Suprapubic skin (tissue), 4 donors: ENCODE measurements around the gene SLC39A10. TPM values are rescaled to one million over a fixed set of nuclear protein-coding genes. Genes with fewer than 3 reads are reported as not detected.

Experiments
- DNase-seq, 2 donors: peaks; one replicate each; pipeline ENCODE4 v3.0.0-alpha.2; 2019; ENCODE audit warnings: low spot score in 2 of 2
- H3K27ac ChIP-seq: fragments of 200-600 bp; sonication (generic); one replicate; pipeline ENCODE4 v1.5.1; 2019
- H3K27me3 ChIP-seq: fragments of 200-600 bp; sonication (generic); one replicate; pipeline ENCODE4 v1.5.1; 2019
- H3K36me3 ChIP-seq: fragments of 200-600 bp; sonication (generic); one replicate; pipeline ENCODE4 v1.5.1; 2019
- H3K4me1 ChIP-seq: fragments of 200-600 bp; sonication (generic); one replicate; pipeline ENCODE4 v1.5.1; 2019
- H3K4me3 ChIP-seq: fragments of 200-600 bp; sonication (generic); one replicate; pipeline ENCODE4 v1.5.1; 2019; ENCODE audit warnings: mild to moderate bottlenecking
- H3K9me3 ChIP-seq: fragments of 200-600 bp; sonication (generic); one replicate; pipeline ENCODE4 v1.5.1; 2019
- EP300 ChIP-seq: sonication (generic); formaldehyde crosslinking; IDR thresholded peaks from one replicate; pipeline ENCODE4 v1.6.1; 2017; ENCODE audit warnings: antibody characterized with exemption
- POLR2A ChIP-seq, 2 donors: fragments of 450-650 bp; IDR thresholded peaks; one replicate each; pipeline ENCODE4 v1.6.1; 2017; ENCODE audit warnings: antibody characterized with exemption in 2 of 2, mild to moderate bottlenecking in 2 of 2, moderate library complexity in 2 of 2
- POLR2AphosphoS5 ChIP-seq, 3 donors: sonication (generic); formaldehyde crosslinking; IDR thresholded peaks; one replicate each; pipeline ENCODE4 v1.6.1; 2017; ENCODE audit warnings: antibody characterized with exemption in 3 of 3
- whole genome bisulfite sequencing: methylation state at CpG from one replicate; pipeline ENCODE4 v1.1.5; 2018; 5-methylcytosine and 5-hydroxymethylcytosine counted together
- total RNA-seq, 4 donors: library from RNA; depleted of rRNA; stranded (reverse); fragments of >200 nt; gene quantifications; one replicate each; pipeline ENCODE4 v1.1.0, GENCODE V29; 2016
- TF ChIP-seq, protein P1 (sequence below), 2 donors: fragments of 200-600 bp in 1 of 2; fragments of 450-650 bp in 1 of 2; sonication (generic) in 1 of 2; IDR thresholded peaks; one replicate each; pipeline ENCODE4 v1.5.1; 2016 to 2019; ENCODE audit warnings: antibody characterized with exemption in 2 of 2, mild to moderate bottlenecking in 1 of 2, moderate library complexity in 1 of 2

The SLC39A10 gene
- total RNA-seq, 4 donors from 2014 or later, result 14.1 to 20.3 (median 16.5) TPM

DNA sequence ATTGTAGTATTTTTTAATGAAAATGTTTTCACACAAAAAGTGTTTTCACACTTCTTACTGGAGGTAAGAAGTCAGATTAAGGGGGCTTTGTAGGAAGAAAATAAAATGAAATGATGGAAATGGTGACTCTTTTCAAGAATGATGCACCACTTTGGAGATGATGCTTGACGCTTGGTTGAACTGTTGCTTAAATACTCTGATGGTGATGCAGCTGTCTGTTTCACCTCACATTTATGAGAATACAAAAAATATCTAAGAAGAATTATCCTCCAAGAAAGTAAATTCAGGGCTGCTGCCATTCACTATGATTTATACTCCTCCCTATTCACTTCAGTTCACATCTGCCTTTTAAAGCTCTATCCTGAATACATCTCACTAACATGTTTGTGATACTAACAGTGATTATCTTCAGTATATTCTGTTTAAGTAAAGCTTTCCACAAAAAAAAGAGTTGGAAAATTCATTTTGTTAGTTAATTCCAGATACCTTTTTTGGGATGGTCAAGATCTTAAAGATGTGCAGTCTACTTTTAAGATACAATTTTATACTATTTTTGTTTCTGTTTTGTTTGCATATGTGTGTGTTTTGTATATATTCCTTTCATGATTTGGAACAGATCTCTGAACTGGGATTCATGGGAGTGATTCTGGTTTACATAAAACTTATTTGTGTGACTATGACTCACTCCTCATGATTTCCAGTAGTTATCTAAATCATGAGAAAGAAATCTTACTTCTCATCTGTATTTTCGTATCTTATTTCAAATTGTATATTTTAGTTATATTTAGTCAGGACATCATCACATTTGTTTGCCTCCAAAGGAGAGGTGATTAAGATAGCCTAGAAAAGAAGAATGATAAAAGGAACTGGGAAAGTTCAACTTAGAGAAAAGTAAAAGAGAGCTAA is 53.1 kb downstream of the SLC39A10 start:
- Histone ChIP-seq H3K27ac (no peak overlapping the region), H3K4me3 (no peak overlapping the region)

DNA sequence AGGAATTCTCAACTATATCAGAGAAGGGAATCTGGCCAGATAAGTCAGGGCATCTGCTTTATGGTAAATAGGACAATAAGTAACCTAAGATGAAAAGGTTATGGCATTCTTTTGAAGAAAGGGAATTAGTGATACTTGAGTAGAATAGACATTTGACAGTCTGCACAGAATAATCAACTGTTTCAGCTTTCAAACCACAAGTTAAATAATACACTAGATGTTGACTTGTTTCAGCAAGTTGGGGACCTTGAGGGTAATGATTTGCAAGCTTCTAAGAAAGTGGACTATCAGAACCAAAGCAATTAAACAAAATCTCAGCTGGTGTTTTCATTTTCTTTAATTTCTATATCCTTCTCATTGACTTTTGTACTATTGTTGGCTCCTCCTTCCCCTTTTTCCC is 54.5 kb downstream of the SLC39A10 start:
- TF ChIP-seq, protein P1, sequence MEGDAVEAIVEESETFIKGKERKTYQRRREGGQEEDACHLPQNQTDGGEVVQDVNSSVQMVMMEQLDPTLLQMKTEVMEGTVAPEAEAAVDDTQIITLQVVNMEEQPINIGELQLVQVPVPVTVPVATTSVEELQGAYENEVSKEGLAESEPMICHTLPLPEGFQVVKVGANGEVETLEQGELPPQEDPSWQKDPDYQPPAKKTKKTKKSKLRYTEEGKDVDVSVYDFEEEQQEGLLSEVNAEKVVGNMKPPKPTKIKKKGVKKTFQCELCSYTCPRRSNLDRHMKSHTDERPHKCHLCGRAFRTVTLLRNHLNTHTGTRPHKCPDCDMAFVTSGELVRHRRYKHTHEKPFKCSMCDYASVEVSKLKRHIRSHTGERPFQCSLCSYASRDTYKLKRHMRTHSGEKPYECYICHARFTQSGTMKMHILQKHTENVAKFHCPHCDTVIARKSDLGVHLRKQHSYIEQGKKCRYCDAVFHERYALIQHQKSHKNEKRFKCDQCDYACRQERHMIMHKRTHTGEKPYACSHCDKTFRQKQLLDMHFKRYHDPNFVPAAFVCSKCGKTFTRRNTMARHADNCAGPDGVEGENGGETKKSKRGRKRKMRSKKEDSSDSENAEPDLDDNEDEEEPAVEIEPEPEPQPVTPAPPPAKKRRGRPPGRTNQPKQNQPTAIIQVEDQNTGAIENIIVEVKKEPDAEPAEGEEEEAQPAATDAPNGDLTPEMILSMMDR (IDR thresholded peaks at IDR 0.05), result no peak
- TF ChIP-seq POLR2A (IDR thresholded peaks at IDR 0.05), result no peak
- no peak for TF ChIP-seq POLR2AphosphoS5 (IDR thresholded peaks at IDR 0.05)
- no peak for TF ChIP-seq EP300
- no peaks in the 10 kb centered on the region for H3K27me3 ChIP-seq
- H3K4me1 ChIP-seq, result no peaks in the 10 kb centered on the region
- no peaks in the 10 kb centered on the region for H3K9me3 ChIP-seq
- H3K4me3 ChIP-seq, result no peak overlapping the region
- DNase-seq, result no peak
- H3K27ac ChIP-seq, result no peak overlapping the region
- peaks cover 23% of the 10 kb centered on the region for H3K36me3 ChIP-seq

More for the DNA sequence above, 53.1 kb downstream of the SLC39A10 start:
- Histone ChIP-seq H3K36me3 (peaks cover 17% of the 10 kb centered on the region), H3K4me1 (no peaks in the 10 kb centered on the region), H3K9me3 (no peaks in the 10 kb centered on the region), H3K27me3 (no peaks in the 10 kb centered on the region)
- DNase-seq, result no peak
- TF ChIP-seq POLR2A (IDR thresholded peaks at IDR 0.05) (no peak), EP300 (no peak)
- TF ChIP-seq, protein P1 (IDR thresholded peaks at IDR 0.05), result no peak
- WGBS, result 76% methylated on average over 2 of the region's 2 CpGs

DNA sequence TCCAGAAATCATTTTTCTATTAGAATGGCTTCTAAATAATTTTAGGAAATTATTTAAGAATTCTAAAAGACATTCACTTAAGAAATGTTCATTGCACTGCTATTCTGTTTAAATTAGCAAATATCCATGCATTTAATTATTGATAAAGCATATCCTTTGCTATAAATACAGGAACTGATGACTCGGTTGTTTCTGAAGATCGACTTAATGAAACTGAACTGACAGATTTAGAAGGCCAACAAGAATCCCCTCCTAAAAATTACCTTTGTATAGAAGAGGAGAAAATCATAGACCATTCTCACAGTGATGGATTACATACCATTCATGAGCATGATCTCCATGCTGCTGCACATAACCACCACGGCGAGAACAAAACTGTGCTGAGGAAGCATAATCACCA is 59.4 kb downstream of the SLC39A10 start:
- H3K27ac ChIP-seq, result no peak overlapping the region
- no peaks in the 10 kb centered on the region for H3K9me3 ChIP-seq
- H3K4me3 ChIP-seq, result no peak overlapping the region
- peaks cover 34% of the 10 kb centered on the region for H3K36me3 ChIP-seq
- no peaks in the 10 kb centered on the region for H3K4me1 ChIP-seq
- TF ChIP-seq EP300, result no peak
- TF ChIP-seq POLR2A (IDR thresholded peaks at IDR 0.05), result no peak
- no peak for TF ChIP-seq POLR2AphosphoS5 (IDR thresholded peaks at IDR 0.05)
- TF ChIP-seq, protein P1 (IDR thresholded peaks at IDR 0.05), result no peak
- H3K27me3 ChIP-seq, result no peaks in the 10 kb centered on the region
- no peak for DNase-seq
- 98% methylated on average over 4 of the region's 4 CpGs for WGBS

DNA sequence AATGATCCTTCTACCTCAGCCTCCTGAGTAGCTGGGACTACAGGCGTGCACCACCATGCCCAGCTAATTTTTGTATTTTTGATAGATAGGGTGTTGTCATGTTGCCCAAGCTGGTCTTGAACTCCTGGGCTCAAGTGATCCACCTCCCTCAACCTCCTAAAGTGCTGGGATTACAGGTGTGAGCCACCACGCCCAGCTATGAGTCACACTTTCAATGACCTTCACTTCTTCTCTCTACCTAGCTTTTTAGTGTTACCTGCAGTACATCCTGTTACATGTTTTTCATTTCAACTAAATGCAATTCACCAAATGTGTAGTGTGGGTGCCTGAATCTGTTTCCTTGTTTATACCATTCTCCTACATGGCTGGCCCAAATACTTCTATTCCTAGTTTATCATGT is 64.0 kb downstream of the SLC39A10 start:
- Histone ChIP-seq H3K9me3 (no peaks in the 10 kb centered on the region), H3K4me1 (no peaks in the 10 kb centered on the region), H3K4me3 (no peak overlapping the region), H3K27me3 (no peaks in the 10 kb centered on the region), H3K27ac (no peak overlapping the region), H3K36me3 (peaks cover 20% of the 10 kb centered on the region)
- no peak for DNase-seq
- TF ChIP-seq POLR2AphosphoS5 (IDR thresholded peaks at IDR 0.05), result no peak
- no peak for TF ChIP-seq POLR2A (IDR thresholded peaks at IDR 0.05)
- TF ChIP-seq, protein P1 (IDR thresholded peaks at IDR 0.05), result no peak
- no peak for TF ChIP-seq EP300
- 96% methylated on average over 2 of the region's 2 CpGs for WGBS

DNA sequence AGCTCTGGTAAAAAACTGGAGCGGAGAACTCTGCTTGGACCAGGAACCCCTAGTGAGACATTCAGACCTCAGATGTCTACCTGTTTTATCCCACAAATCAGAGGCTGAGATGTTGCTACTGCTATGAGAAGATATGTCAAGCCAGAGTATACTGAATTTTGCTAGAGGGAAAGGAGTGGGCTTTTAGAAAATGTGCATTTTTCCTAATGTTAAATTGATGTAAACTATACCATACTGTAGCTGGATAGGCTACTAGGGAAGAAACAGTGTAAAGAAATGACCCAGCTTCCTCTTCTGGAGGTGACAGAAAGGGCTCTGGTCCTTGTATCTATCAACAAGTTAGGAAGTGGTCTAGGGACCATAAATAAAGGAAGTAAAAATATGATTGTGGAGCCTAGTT is 65.0 kb downstream of the SLC39A10 start:
- no peaks in the 10 kb centered on the region for H3K4me1 ChIP-seq
- no peaks in the 10 kb centered on the region for H3K27me3 ChIP-seq
- H3K4me3 ChIP-seq, result no peak overlapping the region
- H3K9me3 ChIP-seq, result no peaks in the 10 kb centered on the region
- H3K27ac ChIP-seq, result no peak overlapping the region
- 100% methylated on average over 1 of the region's 1 CpG for WGBS
- no peak for DNase-seq
- TF ChIP-seq, protein P1 (IDR thresholded peaks at IDR 0.05), result no peak
- TF ChIP-seq POLR2AphosphoS5 (IDR thresholded peaks at IDR 0.05) (no peak), EP300 (no peak), POLR2A (IDR thresholded peaks at IDR 0.05) (no peak)
- H3K36me3 ChIP-seq, result peaks cover 13% of the 10 kb centered on the region
